GM23338 (cell line): ENCODE data around the gene DAPK1. TPM values are rescaled to one million over a fixed set of nuclear protein-coding genes. Genes with fewer than 3 reads are reported as not detected.

Experiments used
- ATAC-seq: fragments of 200-7000 bp; cut with Tn5 transposase; 3 replicates; pipeline ENCODE4 v1.9.1; 2020
- DNase-seq: peaks from one replicate; pipeline ENCODE4 v3.0.0-alpha.2; 2015; ENCODE audit warnings: low spot score
- H2AFZ ChIP-seq: fragments of 200-600 bp; sonication (generic); 2 replicates; pipeline ENCODE4 v1.8.0; 2016; ENCODE audit warnings: antibody characterized with exemption, mild to moderate bottlenecking, moderate library complexity
- H3F3A ChIP-seq: fragments of 200-600 bp; sonication (generic); replicated peaks from 2 replicates; pipeline ENCODE4 v1.8.0; 2017; ENCODE audit warnings: antibody characterized with exemption, mixed run types, low read depth
- H3K27ac ChIP-seq: fragments of 200-600 bp; sonication (generic); 2 replicates; pipeline ENCODE4 v1.6.1; 2016; ENCODE audit warnings: low read depth
- H3K27me3 ChIP-seq: fragments of 200-600 bp; sonication (generic); 2 replicates; pipeline ENCODE4 v1.8.0; 2016; ENCODE audit warnings: mild to moderate bottlenecking, mixed run types, moderate library complexity; ENCODE audit not compliant: insufficient read depth
- H3K36me3 ChIP-seq: fragments of 200-600 bp; sonication (generic); 2 replicates; pipeline ENCODE4 v1.8.0; 2016; ENCODE audit warnings: mild to moderate bottlenecking; ENCODE audit not compliant: insufficient read depth
- H3K4me1 ChIP-seq: fragments of 200-600 bp; sonication (generic); 2 replicates; pipeline ENCODE4 v1.8.0; 2016; ENCODE audit warnings: mild to moderate bottlenecking, moderate library complexity; ENCODE audit not compliant: insufficient read depth
- H3K4me2 ChIP-seq: fragments of 200-600 bp; sonication (generic); 2 replicates; pipeline ENCODE4 v1.7.1; 2017; ENCODE audit warnings: mixed run types
- H3K4me3 ChIP-seq: fragments of 200-600 bp; sonication (generic); 2 replicates; pipeline ENCODE4 v1.6.1; 2016; ENCODE audit warnings: mixed run types
- H3K79me2 ChIP-seq: fragments of 200-600 bp; sonication (generic); replicated peaks from 2 replicates; pipeline ENCODE4 v1.8.0; 2017; ENCODE audit warnings: mild to moderate bottlenecking; ENCODE audit not compliant: insufficient read depth
- H3K9me2 ChIP-seq: fragments of 200-600 bp; sonication (generic); 2 replicates; pipeline ENCODE4 v1.8.0; 2017; ENCODE audit not compliant: insufficient read depth
- H4K20me1 ChIP-seq: fragments of 200-600 bp; sonication (generic); replicated peaks from 2 replicates; pipeline ENCODE4 v1.8.0; 2017; ENCODE audit warnings: mild to moderate bottlenecking; ENCODE audit not compliant: insufficient read depth
- H3K27ac Mint-ChIP-seq: 2 replicates; pipeline ENCODE4 v1.8.0; 2020; ENCODE audit warnings: inconsistent platforms, mild to moderate bottlenecking, moderate library complexity, mixed read lengths
- H3K27me3 Mint-ChIP-seq: 3 replicates; pipeline ENCODE4 v1.8.0; 2022; ENCODE audit warnings: low read depth, mild to moderate bottlenecking, moderate library complexity, mixed read lengths, inconsistent platforms; ENCODE audit not compliant: insufficient read depth, poor library complexity
- H3K36me3 Mint-ChIP-seq: 3 replicates; pipeline ENCODE4 v1.8.0; 2021; ENCODE audit warnings: low read depth, mild to moderate bottlenecking, inconsistent platforms, moderate library complexity, mixed read lengths
- H3K4me1 Mint-ChIP-seq: 3 replicates; pipeline ENCODE4 v1.8.0; 2020; ENCODE audit warnings: mild to moderate bottlenecking, inconsistent platforms, mixed read lengths
- H3K4me3 Mint-ChIP-seq: 3 replicates; pipeline ENCODE4 v1.8.0; 2021; ENCODE audit warnings: moderate library complexity, mild to moderate bottlenecking, inconsistent platforms, mixed read lengths
- H3K9me3 Mint-ChIP-seq: 3 replicates; pipeline ENCODE4 v1.8.0; 2020; ENCODE audit warnings: moderate library complexity, mild to moderate bottlenecking, inconsistent platforms, mixed read lengths
- ETS1 ChIP-seq: IDR thresholded peaks from 2 replicates; pipeline ENCODE4 v1.6.1; 2016; ENCODE audit warnings: antibody characterized with exemption
- EZH2 ChIP-seq: fragments of 200-600 bp; sonication (generic); IDR thresholded peaks from one replicate; pipeline ENCODE4 v1.8.0; 2017; ENCODE audit warnings: antibody characterized with exemption, mild to moderate bottlenecking, low read depth; ENCODE audit not compliant: unreplicated experiment
- JUNB ChIP-seq: IDR thresholded peaks from one replicate; pipeline ENCODE4 v1.6.1; 2016; ENCODE audit warnings: antibody characterized with exemption; ENCODE audit not compliant: unreplicated experiment
- ZNF114 ChIP-seq: fragments of 250-450 bp; sonication (Bioruptor Pico); IDR thresholded peaks from 2 replicates; pipeline ENCODE4 v1.5.0; 2020; ENCODE audit warnings: mild to moderate bottlenecking, moderate library complexity
- ZNF331 ChIP-seq: fragments of 250-450 bp; sonication (Bioruptor Pico); IDR thresholded peaks from 2 replicates; pipeline ENCODE4 v1.5.0; 2020; ENCODE audit warnings: low read depth, mild to moderate bottlenecking, moderate library complexity
- ZNF462 ChIP-seq: fragments of 250-450 bp; sonication (Bioruptor Pico); IDR thresholded peaks from 2 replicates; pipeline ENCODE4 v1.5.0; 2020; ENCODE audit warnings: mild to moderate bottlenecking, moderate library complexity
- polyA plus RNA-seq: library from polyadenylated mRNA; unstranded; fragments of >200 nt; fragmentation: Nextera tagmentation; extraction: Ambion mirVana; gene quantifications from 2 replicates; pipeline ENCODE4 v1.2.1, GENCODE V29; 2016
- total RNA-seq: library from RNA; depleted of rRNA; stranded (reverse); fragments of >200 nt; shearing (Covaris generic); gene quantifications from 2 replicates; pipeline ENCODE4 v1.2.3, GENCODE V29; 2014

DAPK1 gene
- total and polyA plus RNA-seq, 2 experiments from 2014 or later: 37.0 to 134 TPM

- TF ChIP-seq ZNF462: no peak; the same call in 1 of the 2 replicates
- no peak for TF ChIP-seq ZNF331
- TF ChIP-seq JUNB: no peak
Observed at GRCh38 chr9:87530716-87531115, 33.0 kb downstream of the DAPK1 start (continued).

GRCh38 chr9:87531370-87532295 lies 34.0 kb downstream of the DAPK1 start:
- 0 out of 2 replicates have a peak overlapping the region, but pooled peaks have one; percentile 50 for H3K27ac Mint-ChIP-seq
- no peak overlapping the region for H3K4me3 Mint-ChIP-seq
- no peak overlapping the region for H3K4me3 ChIP-seq
- no peak for TF ChIP-seq JUNB
- TF ChIP-seq ZNF462: no peak
- no peak for TF ChIP-seq EZH2
- TF ChIP-seq ZNF114 (CRISPR knock-in tag): no peak
- TF ChIP-seq ETS1: no peak

More at GRCh38 chr9:87531370-87532295, 34.0 kb downstream of the DAPK1 start:
- Histone ChIP-seq H4K20me1 (peaks cover 56% of the 10 kb centered on the region), H3K4me2 (peak overlapping the region; percentile 47), H3K79me2 (peaks cover 90% of the 10 kb centered on the region), H3K27me3 (no peaks in the 10 kb centered on the region), H3F3A (no peaks in the 10 kb centered on the region; the same call in 1 of the 2 replicates), H3K9me2 (no peaks in the 10 kb centered on the region), H3K4me1 (peaks cover 32% of the 10 kb centered on the region), H2AFZ (no peak overlapping the region), H3K36me3 (peaks cover 3% of the 10 kb centered on the region; the same call in 1 of the 2 replicates), H3K27ac (peak overlapping the region; percentile 11)
- DNase-seq: no peak
- Mint-ChIP-seq H3K27me3 (peaks cover 6% of the 10 kb centered on the region), H3K9me3 (no peaks in the 10 kb centered on the region), H3K36me3 (peaks cover 4% of the 10 kb centered on the region; the same call in 2 of the 3 replicates), H3K4me1 (peaks cover 74% of the 10 kb centered on the region)
- no peak for ATAC-seq
